Muscle of back (tissue), 11 donors: Measurements from ENCODE around the gene ECI1. TPM values are rescaled to one million over a fixed set of nuclear protein-coding genes. Genes with fewer than 3 reads are reported as not detected.
"Not testable (repeated sequence)": the region's sequence is repeated elsewhere in the genome, so short reads cannot be mapped to it uniquely, and the experiment has no call there.

Source experiments
- DNase-seq, 3 donors: peaks; one replicate each; pipeline versions ENCODE4 v3.0.0 to v3.0.0-alpha.2; 2013
- polyA plus RNA-seq, 10 donors: library from polyadenylated mRNA; unstranded; fragments of 120-200 nt; gene quantifications; one replicate each; pipeline ENCODE4 v1.2.1, GENCODE V29; 2013; ENCODE audit not compliant: insufficient read length in 10 of 10

Gene ECI1
- polyA plus RNA-seq, 10 donors, result 42.8 to 59.2 (median 49.0) TPM

- DNase-seq, result no peak
Observed at GRCh38 chr16:2282262-2282661, 30.9 kb upstream of the ECI1 start.

- no peak for DNase-seq
Observed at GRCh38 chr16:2280981-2281542, 29.7 kb upstream of the ECI1 start.

GRCh38 chr16:2280461-2280860, 29.1 kb upstream of the ECI1 start:
- no peak for DNase-seq

GRCh38 chr16:2278956-2279800, 27.8 kb upstream of the ECI1 start:
- DNase-seq, result no peak

- no peak for DNase-seq
Observed at GRCh38 chr16:2278272-2278608, 26.9 kb upstream of the ECI1 start.

- no peak for DNase-seq
Observed at GRCh38 chr16:2277466-2278271, 26.3 kb upstream of the ECI1 start.

GRCh38 chr16:2276368-2277195, 25.2 kb upstream of the ECI1 start:
- DNase-seq, result no peak

- DNase-seq, result peak in 1 of 3 donors; percentile 23
Observed at GRCh38 chr16:2275476-2276367, 24.3 kb upstream of the ECI1 start.

- DNase-seq, result no peak
Observed at GRCh38 chr16:2273931-2274330, 22.5 kb upstream of the ECI1 start.

- DNase-seq, result no peak
Observed at GRCh38 chr16:2273484-2273883, 22.1 kb upstream of the ECI1 start.

- no peak for DNase-seq
Observed at GRCh38 chr16:2271848-2272461, 20.6 kb upstream of the ECI1 start.

- DNase-seq, result no peak
Observed at GRCh38 chr16:2270588-2271470, 19.4 kb upstream of the ECI1 start.

- DNase-seq, result no peak
Observed at GRCh38 chr16:2270070-2270462, 18.7 kb upstream of the ECI1 start.

- peak; percentile 97 to 100 (median 100) for DNase-seq
Observed at GRCh38 chr16:2267913-2268666, 16.7 kb upstream of the ECI1 start, which contains the start of gene RNPS1. RNPS1 (minus strand) TSS chr16:2268126; CDS start chr16:2264643, 3,483 bp downstream.

GRCh38 chr16:2267505-2267912, 16.1 kb upstream of the ECI1 start:
- DNase-seq, result not testable (repeated sequence)

- not testable (repeated sequence) for DNase-seq
Observed at GRCh38 chr16:2266887-2267286, 15.5 kb upstream of the ECI1 start.

- not testable (repeated sequence) for DNase-seq
Observed at GRCh38 chr16:2263026-2263425, 11.6 kb upstream of the ECI1 start.

GRCh38 chr16:2260250-2260649, 8.9 kb upstream of the ECI1 start:
- DNase-seq, result no peak
